ENCODE results near the gene SEMA5B. TPM values are rescaled to one million over a fixed set of nuclear protein-coding genes. Genes with fewer than 3 reads are reported as not detected.

SEMA5B gene
- total and polyA plus RNA-seq, 9 of the 15 experiments (the other 6 are each of a cell fraction or from before 2014, with no cell fraction given) = not detected

- Histone ChIP-seq H3K9me3 (replicated peaks; ENCODE audit: control insufficient read depth, insufficient read depth, low read depth, low read length) (no peaks in the 10 kb centered on the region), H3K36me3 (ENCODE audit: control insufficient read depth, insufficient read depth, low read length) (peaks cover 8% of the 10 kb centered on the region; the same call in 2 of the 3 replicates), H3K4me3 (no peak overlapping the region), H3K79me2 (ENCODE audit: control insufficient read depth, insufficient read depth, low read length) (peaks cover 91% of the 10 kb centered on the region), H3K27ac (ENCODE audit: extremely low read depth, low read depth, low read length) (no peak overlapping the region), H3K27me3 (ENCODE audit: control insufficient read depth in 2 of 2, insufficient read depth in 2 of 2, low read length in 2 of 2) (no peaks in the 10 kb centered on the region), H3K9ac (ENCODE audit: insufficient read depth in 1 of 2, low read depth in 2 of 2, low read length in 2 of 2) (no peak overlapping the region), H3K9me1 (ENCODE audit: control insufficient read depth, insufficient read depth, low read length) (peaks cover 15% of the 10 kb centered on the region), H3K4me1 (replicated peaks in 1 of 2; ENCODE audit: control insufficient read depth in 2 of 2, insufficient read depth in 2 of 2, low read length in 2 of 2) (peaks cover 31 to 34% of the 10 kb centered on the region in 2 experiments), H4K20me1 (replicated peaks; ENCODE audit: control insufficient read depth, insufficient read depth, low read length) (peaks cover 52% of the 10 kb centered on the region), H3K4me2 (ENCODE audit: insufficient read depth, low read length) (no peak overlapping the region), H2AFZ (ENCODE audit: low read depth, low read length) (no peak overlapping the region)
- BruUV-seq (replicated peaks) = no TSS peak
- in situ Hi-C loops (cut with MboI) (no loop called here), intact Hi-C loops (cut with micrococcal nuclease) (no loop called here)
- peak in 1 of 4 experiments; percentile 22 for DNase-seq (ENCODE audit: extremely low read depth in 1 of 4, low spot score in 3 of 4)
- ChIA-PET CTCF (ENCODE audit: low intra/inter-chr PET ratio) (no interaction called here), POLR2A (interaction anchor here (0.7 to 2.0 kb wide), 2 partner anchors 10 to 48 kb away, joined by 5 to 9 read pairs; no protein-coding TSS in a partner anchor)
- WGBS (ENCODE audit: insufficient coverage, low coverage, missing lambda C conversion rate) = 37% methylated on average over 5 of the region's 5 CpGs
- no peak for ATAC-seq
- TF ChIP-seq, protein P1, sequence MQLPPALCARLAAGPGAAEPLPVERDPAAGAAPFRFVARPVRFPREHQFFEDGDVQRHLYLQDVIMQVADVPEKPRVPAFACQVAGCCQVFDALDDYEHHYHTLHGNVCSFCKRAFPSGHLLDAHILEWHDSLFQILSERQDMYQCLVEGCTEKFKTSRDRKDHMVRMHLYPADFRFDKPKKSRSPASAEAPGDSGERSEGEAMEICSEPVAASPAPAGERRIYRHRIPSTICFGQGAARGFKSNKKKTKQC (CRISPR knock-in tag; IDR thresholded peaks at IDR 0.05) = no peak
- TF ChIP-seq GABPB2 (CRISPR knock-in tag; conservative IDR thresholded peaks at IDR 0.05) (no peak), CTCF (IDR thresholded peaks at IDR 0.05 in 2 of 3, conservative IDR thresholded peaks at IDR 0.05 in 1 of 3; ENCODE audit: insufficient read depth in 2 of 3, low read depth in 1 of 3, low read length in 3 of 3) (peak in 2 of 3 experiments; percentile 11 to 30; a peak in 1 of 6 replicates), HLTF (IDR thresholded peaks at IDR 0.05) (no peak)
- FAIRE-seq = no peak
These were observed 43.6 kb upstream of the SEMA5B start for GRCh38 chr3:123071146-123071545.

Measured in K562 (cell line).